ENCODE results near the gene TRERF1.
"Not testable (repeated sequence)": the region's sequence is repeated elsewhere in the genome, so short reads cannot be mapped to it uniquely, and the experiment has no call there.

Gene TRERF1

DNA sequence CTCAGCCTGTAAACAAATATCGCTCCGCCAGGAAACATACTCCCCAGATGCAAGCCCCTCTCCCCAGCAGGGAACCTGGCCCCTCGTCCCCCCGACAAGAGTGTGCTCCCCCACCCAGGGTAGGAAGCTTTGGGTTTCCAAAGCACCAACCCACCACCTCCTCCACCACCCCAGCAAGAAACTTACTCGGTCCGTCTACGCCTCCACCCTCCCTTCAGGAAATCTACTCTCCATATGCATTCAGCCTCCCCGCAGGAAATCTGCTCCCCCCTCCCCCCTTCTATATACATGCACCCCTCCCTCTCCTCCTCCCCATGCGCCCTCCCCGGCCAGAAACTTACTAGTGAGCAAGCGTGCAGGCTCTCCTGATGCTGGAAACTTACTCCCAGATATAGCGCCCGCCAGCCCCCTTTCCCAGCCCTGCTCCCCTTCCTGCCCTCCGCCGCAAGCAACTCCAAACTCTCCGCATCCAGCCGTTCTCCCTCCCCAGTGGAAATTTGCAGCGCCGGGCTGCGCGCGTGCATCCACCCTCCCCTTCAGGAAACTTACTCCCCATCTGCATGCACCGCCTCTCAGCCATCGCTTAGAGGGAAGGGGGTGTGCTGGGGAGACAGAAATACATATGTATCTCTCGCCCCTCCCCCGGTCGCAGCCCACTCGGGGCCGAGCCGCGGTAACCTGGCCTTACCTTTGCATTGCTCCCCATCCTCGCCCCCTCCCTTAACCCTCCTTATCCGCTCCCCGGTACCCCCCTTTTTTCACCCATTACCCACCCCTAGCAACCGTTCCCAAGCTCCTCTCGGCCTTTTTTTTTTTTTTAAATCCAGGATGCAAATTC is at the start of gene TRERF1:
TSS of gene TRERF1 (minus strand) at position 594 of the 838 bp plus-strand sequence. CDS start 182,336 bp downstream, outside the sequence.
- peak; percentile 57 for DNase-seq

GRCh38 chr6:42498473-42499128 is 46.9 kb upstream of the TRERF1 start:
- no peak for DNase-seq

DNA sequence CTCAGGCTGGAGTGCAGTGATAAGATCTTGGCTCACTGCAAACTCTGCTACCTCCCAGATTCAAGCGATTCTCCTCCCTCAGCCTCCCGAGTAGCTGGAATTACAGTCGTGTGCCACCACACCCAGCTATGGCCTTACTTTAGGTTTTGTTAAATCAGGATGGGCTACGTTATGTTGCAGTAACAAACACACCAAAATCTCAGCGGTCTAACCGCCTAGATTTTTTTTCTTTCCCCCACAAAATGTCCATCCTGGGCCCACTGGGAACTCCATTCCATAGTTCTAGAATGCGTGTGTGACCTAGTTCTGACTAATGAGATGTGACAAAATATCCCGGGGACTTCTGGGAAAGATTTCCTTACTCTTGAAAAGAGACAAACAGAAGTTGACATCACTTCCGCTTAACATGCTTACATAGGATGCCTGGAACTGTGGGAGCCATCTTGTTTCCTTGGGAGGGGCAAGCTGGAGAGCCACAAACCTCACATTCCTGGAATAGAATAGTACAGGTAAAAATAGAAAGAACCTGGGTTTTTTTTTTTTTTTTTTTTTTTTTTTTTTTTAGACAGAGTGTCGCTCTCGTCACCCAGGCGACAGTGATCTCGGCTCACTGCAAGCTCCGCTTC is 42.3 kb upstream of the TRERF1 start:
- DNase-seq = no peak

DNA sequence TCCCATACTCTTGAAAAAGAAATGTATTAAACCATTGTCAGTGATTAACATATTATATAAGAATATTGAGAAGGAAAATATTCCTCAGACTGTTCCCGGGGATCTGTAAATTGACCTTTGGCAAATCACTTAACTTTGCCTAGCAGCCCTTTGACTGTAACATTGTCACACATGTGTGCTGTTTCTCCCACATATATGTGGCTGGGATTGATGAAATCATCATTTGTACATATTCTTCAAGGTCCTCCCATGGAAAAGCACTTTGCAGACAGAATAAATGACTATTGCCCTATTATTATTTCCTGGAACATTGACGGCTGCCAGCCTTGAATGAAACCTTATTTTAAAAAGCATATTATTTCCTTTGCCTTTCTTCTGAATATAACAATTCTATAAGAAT is 36.4 kb upstream of the TRERF1 start:
- no peak for DNase-seq

GRCh38 chr6:42484261-42484660 is 32.5 kb upstream of the TRERF1 start:
- no peak for DNase-seq

DNA sequence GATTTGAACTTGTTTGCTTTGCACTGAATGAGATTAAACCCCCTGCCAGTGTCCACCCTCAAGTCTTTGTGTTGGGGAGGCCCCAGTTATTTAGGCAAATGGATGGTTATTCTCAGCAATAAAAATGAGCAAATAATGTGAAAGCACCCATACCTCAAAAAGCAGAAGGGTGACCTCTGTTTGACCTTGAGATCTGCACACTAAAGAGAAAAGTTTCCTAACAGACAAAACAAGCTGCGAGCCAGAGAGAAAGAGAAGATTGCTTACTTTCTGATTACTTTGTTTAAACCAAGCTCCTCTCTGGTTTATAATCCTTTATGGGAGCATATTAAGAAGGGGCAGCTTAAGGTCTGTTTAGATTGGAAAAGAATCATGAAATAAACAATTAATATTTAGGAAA is 30.4 kb upstream of the TRERF1 start:
- no peak for DNase-seq

- no peak for DNase-seq
These were observed 20.0 kb upstream of the TRERF1 start for GRCh38 chr6:42471714-42472113.

GRCh38 chr6:42471142-42471541 is 19.4 kb upstream of the TRERF1 start:
- DNase-seq = no peak

- DNase-seq = no peak
These were observed 16.5 kb upstream of the TRERF1 start for GRCh38 chr6:42468273-42468672.

DNA sequence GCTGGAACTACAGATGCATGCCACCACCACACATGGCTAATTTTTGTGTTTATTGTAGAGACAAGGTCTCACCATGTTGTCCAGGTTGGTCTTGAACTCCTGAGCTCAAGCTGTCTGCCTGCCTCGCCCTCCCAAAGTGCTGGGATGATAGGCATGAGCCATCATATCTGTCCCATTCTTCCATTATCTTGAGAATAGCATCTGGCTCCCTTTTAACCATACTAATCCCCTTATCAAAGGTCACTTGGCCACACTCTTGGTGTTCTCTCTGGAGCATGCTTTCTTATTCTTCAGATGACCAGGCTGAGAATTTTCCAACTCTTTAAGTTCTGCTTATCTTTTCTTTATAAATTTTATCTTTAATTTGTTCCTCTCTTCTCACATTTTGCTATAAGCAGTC is 15.9 kb upstream of the TRERF1 start:
- no peak for DNase-seq

- not testable (repeated sequence) for DNase-seq
These were observed 14.7 kb upstream of the TRERF1 start for GRCh38 chr6:42466470-42466869.

- DNase-seq = no peak
These were observed 10.8 kb upstream of the TRERF1 start for GRCh38 chr6:42462474-42462972.

GRCh38 chr6:42460883-42461282 is 9.2 kb upstream of the TRERF1 start:
- DNase-seq = no peak

DNA sequence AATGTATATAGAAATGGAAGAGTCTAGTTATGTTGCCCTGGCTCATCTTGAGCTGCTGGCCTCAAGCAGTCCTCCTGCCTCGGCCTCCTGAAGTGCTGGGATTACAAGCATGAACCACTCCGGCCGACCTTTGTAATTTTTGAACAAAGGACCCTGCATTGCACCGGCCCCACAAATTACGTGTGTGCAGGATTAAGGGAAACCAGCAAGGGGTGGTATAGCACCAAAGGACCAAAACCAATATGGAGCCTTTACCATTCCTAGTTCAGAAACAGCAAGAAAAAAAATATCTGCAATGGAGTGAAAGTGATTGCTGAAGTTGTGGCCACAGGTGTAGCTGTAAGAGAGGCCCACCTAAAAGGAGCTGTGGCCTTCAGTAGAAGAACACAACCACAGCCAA is 8.2 kb upstream of the TRERF1 start:
- DNase-seq = no peak

DNA sequence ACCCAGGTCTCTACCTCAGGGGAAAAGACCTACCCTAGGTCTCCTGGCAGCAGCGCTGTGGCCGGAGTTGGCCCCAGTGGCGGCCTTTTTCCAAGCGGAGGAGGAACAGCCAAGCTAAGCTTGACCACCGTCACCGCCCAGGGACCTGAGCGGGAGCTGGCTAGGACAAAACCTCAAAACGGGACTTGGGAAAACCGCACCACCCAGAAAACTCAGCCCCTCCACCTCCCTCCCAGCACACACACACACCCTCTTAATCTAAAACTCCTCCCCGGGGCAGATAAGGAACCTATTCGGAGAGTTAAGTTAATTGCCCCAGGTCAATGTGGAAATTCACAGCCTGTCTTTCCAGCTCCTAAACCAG is 2.7 kb upstream of the TRERF1 start:
- DNase-seq = no peak

GRCh38 chr6:42453654-42454427 is 2.1 kb upstream of the TRERF1 start:
- DNase-seq = no peak

GRCh38 chr6:42453031-42453653 is 1.4 kb upstream of the TRERF1 start:
- DNase-seq = peak; percentile 80

GRCh38 chr6:42452171-42453030 is 675 bp upstream of the TRERF1 start:
- DNase-seq = peak; percentile 51

- no peak for DNase-seq
These were observed 1.0 kb downstream of the TRERF1 start for GRCh38 chr6:42450477-42451332.

DNA sequence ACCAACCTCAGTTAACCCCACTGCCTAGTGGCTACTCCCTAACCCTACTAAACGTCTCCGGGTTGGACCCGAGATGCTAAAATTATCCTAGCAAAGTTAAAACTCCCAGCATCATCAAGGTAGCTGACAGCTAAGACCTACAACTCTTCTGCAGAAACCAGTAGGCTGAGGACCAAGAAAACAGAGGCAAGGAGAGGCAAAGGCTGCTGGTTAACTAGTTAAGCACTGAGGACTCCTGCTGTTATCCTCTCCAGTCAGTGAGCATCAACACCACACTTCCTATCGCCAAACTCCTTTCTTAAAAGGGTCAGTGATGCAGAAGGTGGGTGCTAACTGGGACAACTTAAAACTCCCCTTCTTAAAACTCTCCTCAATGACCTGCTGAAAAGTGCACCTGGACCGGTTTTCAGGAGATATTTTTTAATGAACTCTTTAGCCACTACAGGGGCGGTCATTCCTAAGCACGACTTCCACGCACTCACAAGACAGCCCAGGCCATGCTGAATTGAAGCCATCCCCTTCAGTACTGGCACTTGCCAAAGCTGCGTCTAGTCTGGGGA is 1.7 kb downstream of the TRERF1 start:
- DNase-seq = no peak
